Cerebellar cortex (tissue), 1 donor: Measurements from ENCODE around the gene CGB3.
"Not testable (repeated sequence)": the region's sequence is repeated elsewhere in the genome, so short reads cannot be mapped to it uniquely, and the experiment has no call there.

ENCODE experiments used
- DNase-seq: peaks from one replicate; pipeline ENCODE4 v3.0.0-alpha.2; 2015; ENCODE audit warnings: low spot score

Gene CGB3

DNA sequence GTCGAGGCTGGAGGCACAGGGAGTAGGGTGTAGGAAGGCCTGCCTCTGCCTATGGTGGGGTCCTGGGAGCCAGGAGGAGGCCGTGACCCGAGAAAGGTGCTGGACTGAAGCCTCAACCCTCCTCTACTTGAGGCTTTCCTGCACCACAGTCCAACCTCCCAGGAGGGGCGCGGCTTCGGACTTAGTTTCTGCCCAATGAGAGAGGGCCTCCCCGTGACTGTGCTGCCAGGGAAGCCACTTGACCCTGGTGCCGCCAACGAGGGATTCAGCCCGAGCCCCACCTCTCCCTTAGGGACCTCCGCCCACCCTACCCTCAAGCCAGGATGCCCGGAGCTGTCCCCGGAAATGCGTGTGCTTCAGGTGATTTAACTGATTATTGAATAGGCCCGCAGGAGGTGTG is at the start of gene CGB3:
CGB3 (minus strand) TSS at position 101 of the 400 bp plus-strand sequence. CDS start 362 bp downstream, outside the sequence.
- not testable (repeated sequence) for DNase-seq

DNA sequence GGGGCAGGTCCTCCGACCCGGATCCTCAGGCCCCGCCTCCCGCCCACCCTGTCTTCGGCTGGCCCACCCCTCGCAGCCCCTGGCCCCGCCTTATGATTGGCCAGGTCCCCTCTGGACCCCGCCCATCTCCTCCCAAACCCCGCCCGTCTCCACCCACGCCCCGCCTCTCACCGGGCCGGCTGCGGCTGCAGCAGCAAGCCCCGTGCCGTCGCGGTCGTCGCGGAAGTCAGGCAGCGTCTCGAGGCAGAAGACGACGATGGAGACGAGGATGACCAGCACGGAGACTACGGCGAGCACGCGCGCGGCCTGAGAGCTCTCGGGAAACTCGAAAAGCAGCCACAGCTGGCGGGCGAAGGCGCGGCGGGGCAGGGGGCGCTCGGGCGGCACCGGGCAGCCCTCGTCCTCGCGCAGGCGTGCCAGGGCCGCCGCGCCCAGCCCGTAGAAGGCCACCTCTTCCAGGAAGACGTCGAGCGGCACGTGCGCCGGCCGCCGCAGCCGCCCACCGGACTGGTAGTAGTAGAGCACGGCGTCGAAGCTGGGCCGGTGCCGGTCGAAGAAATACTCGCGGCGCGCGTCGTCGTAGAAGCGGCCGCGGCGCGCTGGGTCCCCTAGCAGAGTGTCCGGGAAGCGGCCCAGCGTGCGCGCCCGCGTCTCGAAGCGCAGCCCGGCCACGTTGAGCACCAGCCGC is 47.9 kb upstream of the CGB3 start:
- no peak for DNase-seq

DNA sequence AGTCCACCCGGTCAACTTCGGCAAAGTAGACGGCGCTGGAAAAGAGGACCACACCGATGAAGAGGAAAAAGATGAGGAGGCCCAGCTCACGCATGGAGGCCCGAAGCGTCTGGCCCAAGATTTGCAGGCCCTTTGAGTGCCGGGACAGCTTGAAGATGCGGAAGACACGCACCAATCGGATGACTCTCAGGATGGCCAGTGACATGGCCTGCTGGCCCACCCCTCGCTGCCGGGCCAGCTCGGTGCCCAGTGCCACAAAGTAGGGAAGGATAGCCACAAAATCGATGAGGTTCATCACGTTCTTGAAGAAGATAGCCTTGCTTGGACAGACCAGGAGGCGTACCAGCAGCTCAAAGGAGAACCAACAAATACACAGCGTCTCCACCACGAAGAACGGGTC is 46.3 kb upstream of the CGB3 start:
- DNase-seq = no peak

DNA sequence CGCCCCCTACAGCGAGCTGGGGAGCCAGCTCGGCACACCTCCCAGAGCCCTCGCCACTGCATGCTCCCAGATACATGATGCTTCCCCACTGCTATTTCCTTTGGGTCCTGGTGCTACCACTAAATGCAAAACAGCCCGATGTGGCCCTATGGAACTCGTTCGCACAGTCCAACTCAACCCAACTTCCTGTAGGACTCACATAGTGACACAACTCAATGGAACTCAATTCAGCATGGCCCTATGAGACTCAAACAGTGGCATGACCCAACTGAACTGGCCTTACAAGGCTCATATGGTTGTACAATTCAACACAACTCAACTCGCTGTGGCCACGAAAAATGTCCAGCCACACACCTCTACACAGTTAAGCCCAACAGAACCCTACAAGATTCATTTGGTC is 44.9 kb upstream of the CGB3 start:
- DNase-seq = no peak

DNA sequence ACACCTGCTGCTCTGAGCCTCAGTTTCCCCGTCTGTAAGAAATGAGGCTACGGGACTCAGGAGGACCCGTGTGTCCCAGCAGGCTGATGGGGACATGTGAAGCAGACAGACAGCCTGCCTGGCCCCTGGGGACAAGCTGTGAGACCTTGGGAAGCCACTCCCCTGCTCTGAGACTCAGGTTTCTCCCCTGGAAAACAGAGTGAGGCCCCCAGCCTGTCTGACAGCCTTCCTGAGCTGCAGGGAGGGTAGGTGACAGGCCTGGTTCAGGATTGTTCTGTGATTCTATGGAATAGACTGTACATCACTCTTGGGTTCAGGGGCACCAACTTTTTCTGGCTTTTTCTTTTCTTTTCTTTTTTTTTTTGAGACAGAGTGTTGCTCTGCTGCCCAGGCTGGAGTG is 43.4 kb upstream of the CGB3 start:
- DNase-seq = no peak

DNA sequence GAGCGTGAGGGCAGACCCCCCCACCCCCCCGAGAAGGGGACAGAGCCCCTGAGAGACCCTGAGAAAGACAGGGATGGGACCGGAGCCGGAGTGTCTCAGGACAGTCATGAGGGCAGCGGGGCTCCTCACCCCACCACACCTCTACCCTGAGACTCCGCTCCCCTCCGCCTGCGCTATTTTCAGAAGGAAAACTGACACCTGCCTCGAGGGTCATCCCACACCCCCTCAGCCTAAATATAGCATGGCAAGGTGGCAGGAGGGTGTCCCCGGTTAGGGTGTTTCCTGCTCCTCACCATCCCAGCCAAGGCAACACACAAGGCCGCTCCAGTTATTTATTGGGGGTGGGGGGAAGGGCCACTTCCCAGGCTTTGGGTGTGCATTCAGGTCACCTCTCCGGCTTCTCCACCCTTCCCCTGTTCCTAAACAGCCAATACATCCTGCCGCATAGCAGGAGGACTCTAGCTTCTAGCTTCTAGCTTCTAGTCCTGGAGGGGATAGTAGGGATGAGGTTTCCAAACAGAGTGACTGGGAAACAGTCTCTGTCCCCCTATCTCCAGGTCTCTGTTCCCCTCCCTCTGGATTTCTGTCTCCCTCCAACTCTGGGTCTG is 41.9 kb upstream of the CGB3 start:
- peak; percentile 58 for DNase-seq

DNA sequence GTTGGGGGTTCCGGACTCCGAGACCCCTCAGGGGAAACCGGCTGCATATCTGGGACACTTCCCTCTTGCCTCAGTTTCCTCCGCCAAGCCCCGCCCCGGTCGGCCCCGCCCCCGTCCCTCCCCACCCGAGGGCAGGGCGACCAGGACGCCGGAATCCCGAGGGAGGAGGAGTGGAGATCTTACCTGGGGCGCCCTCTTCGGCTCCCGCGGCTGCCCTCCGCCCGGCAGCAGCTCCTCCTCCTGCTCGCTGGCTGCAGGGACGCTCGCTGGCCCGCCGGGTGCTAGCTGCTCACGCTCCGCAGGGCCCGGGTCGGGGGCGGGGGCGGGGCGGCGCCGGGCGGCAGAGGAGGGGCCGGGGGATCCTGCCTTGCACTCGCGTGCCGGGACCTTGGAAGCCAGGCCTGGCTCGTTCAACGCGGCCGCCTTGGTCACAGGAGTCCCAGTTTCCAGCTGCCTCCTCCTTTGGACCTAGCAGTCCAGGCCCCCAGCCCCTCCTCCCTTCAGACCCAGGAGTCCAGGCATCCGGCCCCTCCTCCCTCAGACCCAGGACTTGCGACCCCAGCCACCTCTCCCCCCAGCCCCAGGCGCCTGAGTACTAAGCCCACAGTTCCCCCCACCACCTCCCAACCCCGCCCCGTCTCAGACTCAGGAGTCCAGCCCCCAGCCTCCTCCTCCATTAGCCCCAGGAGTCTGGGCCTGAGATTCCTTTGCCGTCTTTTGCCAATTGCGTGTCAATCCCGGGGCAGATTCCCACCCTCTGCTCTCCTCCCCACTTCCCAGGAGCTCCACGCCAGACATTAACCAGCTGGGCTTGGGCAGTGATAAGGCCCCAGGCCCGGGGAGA is 40.9 kb upstream of the CGB3 start, which contains the start of gene NTF4:
NTF4 (minus strand) TSS at position 51 of the 844 bp plus-strand sequence. CDS start 2,821 bp downstream, outside the sequence.
- peak; percentile 53 for DNase-seq

DNA sequence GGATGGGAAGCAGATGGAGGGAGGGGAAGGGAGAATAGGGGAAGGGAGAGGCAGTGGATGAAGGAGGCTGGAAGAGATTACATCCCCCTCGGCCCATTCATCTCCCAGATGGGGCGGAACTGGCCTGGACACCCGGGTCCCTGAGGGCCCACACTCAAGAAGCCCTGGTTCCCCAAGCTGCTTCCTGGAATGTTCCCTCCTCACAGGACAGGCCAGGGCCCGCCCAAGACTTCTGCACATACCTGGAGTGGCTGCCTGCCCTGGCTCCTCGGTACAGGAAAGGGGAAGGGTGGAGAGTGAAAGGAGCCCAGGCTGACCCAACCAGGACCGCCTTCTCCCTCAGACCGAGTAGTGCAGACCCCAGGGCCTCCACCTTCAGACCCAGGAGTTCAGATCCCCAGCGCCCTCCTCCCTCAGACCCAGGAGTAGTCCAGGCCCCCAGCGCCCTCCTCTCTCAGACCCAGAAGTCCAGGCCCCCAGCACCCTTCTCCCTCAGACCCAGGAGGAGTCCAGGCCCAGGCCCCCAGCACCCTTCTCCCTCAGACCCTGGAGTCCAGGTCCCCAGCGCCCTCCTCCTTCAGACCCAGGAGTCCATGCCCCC is 40.0 kb upstream of the CGB3 start:
- DNase-seq = no peak

DNA sequence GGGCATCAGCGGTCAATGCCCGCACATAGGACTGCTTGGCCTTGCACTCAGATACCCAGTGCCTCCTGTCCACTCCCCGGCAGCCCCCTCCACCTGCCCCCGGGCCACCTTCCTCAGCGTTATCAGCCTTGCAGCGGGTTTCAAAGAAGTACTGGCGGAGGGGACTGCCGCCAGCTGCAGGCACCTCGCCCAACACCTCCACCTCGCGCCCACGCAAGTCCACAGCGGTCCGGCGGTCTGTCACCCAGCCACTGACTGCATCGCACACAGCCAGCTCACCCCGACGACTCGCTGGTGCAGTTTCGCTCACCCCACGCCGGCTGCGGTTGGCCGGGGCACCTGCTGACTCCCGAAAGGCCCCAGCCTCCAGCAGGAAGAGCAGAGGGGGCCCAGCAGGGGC is 37.3 kb upstream of the CGB3 start:
- no peak for DNase-seq

DNA sequence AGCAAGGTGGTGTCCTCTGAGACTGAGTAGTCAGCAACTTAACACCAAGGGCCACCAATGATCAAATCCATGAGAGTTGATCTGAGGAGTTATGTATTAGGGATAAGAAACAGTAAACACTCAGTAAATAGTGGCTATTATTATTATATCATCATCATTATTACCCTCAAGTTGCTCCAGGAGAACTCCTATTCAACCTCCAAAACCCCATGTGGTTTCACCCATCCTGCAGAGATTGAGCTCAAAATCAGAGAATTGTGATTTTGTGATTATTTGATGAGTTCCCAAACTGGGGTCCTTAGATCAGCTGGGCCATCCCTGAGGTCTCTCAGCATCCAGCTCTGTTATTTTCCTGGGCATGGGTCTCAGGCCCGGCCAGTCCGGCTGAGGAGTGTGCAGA is 36.9 kb upstream of the CGB3 start:
- no peak for DNase-seq

DNA sequence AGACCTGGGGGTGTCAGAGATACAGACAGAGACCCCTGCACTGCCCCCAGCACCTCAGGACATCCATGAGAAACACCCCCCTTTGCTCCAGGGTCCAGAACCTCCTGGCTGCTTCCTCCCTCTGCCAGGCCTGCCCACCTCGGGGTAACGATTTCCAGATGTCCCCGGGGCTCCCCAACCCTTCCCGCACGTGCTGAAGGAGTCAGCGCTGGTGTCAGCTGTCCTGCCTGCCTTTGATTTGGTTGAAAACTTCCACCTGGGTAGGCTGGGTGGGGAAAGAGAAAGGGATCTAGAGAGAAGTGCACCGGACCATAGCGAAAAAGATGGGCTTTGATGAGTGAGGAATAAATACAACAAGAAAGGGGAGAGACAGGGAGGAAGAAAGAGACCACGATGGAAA is 34.9 kb upstream of the CGB3 start:
- DNase-seq = no peak

DNA sequence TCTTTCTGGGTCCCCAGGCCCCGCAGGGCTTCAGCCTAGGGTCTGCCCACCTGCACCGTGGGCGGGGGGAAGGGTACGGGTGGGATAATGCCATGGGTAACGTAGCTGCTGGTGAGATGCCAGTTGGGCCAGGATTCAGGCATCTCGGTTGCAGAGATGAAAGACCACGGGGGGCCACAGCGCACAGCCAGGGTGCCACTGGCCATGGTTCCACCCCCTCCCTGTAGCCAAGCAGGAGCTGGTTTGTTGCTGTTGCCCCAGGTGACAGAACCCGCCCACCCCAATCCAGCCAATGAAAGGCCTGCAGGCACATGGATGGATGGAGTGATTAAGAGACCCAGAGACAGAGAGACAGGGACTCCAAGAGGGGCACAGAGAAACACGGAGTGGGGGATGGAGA is 34.4 kb upstream of the CGB3 start:
- no peak for DNase-seq

DNA sequence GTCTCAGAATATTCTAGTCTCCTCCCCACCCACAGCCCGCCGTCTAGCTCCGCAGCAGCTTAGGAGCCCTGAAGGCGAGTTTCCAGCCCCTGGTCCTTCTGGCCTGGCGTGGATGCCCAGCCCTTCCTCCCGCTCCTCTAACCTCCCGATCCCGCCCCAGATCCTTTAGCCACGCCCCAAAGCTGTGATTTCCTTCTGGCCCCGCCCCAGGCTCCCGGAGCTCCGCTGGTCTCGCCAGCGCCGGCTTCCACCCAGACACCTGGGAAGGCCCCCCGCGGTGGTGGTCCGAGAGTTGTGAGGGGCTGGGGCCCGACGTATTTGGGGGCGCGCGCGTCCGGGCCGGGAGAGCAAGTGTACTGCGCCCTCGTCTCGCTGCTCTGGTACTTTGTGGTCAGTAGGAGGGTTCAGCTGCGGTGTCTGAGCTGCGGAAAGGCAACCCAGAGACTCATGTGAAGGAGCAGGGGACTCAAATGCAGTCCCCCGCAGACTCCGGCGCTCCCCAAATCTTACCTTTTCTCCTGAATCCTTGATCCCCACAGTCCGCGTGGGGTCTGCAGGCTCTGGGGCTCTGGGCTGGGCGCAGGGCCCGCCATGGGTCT is 33.6 kb upstream of the CGB3 start, which contains the start of gene CGB7:
CGB7 (minus strand) TSS at position 114 of the 599 bp plus-strand sequence. CDS start 2,374 bp downstream, outside the sequence.
- no peak for DNase-seq

DNA sequence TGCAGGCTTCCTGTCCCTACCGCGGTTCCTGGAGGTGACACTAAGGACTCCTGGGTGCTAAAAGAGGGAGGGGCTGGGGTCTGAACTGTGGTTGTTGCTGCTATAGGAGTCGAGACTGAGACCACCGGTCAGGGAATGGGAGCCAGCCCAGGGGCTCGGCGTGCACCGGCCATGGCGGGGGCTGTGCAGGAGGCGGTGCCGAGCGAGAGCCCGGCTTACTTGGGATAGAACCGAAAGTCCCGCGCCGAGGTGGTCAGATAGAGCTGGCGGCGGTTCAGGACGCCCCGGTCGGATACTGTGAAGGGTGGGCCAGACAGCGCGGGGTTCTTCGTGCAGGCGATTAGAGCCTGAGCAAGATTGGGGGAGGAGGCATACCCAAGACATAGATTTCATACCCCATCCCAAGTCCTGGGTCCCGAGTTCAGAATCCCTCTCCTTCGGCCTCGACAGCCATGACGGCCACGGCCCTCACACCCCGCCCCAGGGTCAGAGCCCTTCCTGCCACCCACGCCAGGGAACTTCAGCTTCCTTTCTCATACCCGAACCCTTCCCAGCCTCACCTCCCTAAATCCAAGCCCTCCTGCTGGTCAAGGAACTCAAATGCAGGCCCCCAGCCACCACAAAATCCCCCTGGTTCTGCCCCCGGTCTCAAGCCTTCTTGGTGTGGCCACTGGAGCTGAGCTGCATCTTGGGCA is 32.9 kb upstream of the CGB3 start:
- DNase-seq = not testable (repeated sequence)

DNA sequence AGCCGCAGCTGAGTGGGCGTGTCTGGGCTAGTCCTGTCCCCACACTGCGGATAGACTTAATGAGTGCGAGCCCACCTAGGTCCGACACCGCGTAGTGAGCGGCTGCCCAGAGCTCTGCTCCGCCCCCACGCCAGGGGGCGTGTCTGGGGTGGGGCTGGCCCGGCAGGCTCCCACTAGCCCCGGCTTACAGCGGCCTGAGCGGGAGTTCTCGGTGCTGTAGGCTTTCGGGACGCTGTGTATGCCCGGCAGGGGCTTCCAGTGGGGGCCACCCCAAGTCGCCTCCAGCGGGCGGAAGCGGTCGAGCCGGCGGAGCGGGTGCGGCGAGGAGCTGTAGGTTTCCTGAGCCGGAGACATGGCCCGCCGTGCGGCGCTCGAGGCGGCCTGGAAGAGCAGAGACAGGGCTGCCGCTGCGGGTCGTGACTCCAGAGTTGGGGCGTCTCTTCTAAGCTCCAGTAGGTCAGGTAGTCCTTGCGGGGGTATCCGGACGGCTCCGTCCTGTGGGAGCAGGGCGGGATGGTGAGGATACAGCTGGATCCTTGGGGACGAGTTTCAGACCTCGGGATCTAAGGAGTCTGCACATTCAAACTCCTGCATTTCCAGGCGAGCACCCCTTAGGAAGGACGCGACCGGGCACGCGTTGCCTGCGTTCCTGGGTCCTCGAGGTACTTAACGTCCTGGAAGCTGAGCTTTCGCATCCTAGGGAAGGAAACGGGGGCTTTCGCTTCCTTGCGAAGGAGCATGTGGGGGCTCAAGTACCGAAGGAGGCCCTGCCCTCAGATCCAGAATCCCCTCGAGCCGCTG is 32.2 kb upstream of the CGB3 start:
- DNase-seq = no peak

DNA sequence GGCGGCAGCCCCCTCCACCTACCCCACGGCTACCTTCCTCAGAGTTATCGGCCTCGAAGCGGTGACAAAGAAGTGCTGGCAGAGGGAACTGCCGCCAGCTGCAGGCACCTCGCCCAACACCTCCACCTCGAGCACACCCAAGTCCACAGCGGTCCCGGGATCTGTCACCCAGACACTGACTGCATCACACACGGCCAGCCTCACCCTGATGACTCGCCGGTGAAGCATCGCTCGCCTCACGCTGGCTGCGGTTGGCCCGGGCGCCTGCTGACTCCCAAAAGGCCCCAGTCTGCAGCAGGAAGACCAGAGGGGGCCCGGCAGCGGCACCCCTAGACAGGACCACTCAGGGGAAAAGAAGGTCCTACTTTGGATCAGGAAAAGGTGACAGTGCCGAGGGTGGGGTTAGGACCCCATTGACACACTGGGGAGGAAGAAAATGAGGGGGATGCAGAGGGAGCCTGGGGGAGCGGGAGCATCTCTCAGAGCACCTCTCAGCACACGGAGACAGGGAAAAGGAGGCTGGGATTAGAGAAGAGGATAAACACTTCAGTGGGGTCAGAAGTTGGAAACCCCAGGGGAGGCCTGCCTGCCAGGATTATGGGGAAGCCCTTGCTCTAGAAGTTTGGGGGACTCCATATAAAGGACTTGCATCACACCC is 26.4 kb upstream of the CGB3 start:
- DNase-seq = not testable (repeated sequence)

DNA sequence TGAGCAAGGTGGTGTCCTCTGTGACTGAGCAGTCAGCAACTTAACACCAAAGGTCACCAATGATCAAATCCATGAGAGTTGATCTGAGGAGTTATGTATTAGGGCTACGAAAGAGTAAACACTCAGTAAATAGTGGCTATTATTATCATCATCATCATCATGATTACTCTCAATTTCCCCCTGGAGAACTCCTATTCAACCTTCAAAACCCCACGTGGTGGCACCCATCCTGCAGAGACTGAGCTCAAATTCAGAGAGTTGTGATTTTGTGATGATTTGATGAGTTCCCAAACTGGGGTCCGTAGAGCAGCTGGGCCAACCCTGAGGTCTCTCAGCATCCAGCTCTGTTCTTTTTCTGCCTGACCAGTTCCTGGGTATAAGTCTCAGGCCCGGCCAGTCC is 25.7 kb upstream of the CGB3 start:
- DNase-seq = not testable (repeated sequence)

DNA sequence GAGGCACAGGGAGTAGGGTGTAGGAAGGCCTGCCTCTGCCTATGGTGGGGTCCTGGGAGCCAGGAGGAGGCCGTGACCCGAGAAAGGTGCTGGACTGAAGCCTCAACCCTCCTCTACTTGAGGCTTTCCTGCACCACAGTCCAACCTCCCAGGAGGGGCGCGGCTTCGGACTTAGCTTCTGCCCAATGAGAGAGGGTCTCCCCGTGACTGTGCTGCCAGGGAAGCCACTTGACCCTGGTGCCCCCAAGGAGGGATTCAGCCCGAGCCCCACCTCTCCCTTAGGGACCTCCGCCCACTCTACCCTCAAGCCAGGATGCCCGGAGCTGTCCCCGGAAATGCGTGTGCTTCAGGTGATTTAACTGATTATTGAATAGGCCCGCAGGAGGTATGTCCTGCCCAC is 24.9 kb upstream of the CGB3 start, which contains the start of gene CGB8:
CGB8 (minus strand) TSS at position 101 of the 400 bp plus-strand sequence. CDS start 372 bp downstream, outside the sequence.
- not testable (repeated sequence) for DNase-seq

DNA sequence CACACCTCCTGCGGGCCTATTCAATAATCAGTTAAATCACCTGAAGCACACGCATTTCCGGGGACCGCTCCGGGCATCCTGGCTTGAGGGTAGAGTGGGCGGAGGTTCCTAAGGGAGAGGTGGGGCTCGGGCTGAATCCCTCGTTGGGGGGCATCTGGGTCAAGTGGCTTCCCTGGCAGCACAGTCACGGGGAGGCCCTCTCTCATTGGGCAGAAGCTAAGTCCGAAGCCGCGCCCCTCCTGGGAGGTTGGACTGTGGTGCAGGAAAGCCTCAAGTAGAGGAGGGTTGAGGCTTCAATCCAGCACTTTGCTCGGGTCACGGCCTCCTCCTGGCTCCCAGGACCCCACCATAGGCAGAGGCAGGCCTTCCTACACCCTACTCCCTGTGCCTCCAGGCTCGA is 19.4 kb upstream of the CGB3 start, which contains the start of gene CGB5:
CGB5 (plus strand) TSS at position 301 of the 400 bp plus-strand sequence. CDS start 362 bp downstream, outside the sequence.
- not testable (repeated sequence) for DNase-seq
